ENCODE data around the gene GLB1L3. TPM values are rescaled to one million over a fixed set of nuclear protein-coding genes. Genes with fewer than 3 reads are reported as not detected.

GLB1L3 gene
- polyA plus RNA-seq, 1 donor (not counting 4 experiments of a cell fraction or from before 2014, with no cell fraction given), result 3.0 TPM

DNA sequence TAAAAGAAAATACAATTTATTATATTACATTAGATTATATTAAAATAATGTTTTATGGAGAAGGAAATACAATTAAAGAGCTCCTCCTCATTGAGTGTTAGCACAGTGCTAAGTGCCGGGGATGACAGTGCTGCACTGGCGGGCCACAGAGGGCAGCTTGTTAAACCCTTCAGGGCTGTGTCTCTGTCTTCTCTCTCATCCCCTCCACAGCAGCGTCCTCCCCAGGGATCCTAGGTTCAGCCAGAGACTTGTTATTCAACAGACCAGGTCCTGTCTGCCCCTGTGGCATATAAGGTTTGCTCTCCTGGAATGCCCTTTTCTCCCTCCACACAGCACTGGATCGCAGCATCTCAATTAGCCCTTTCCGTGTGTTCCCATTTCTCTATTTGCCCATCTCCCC lies 37.2 kb upstream of the GLB1L3 start:
- FAIRE-seq (no peak), DNase-seq (ENCODE audit: low read depth, low spot score) (no peak)
- Histone ChIP-seq H3K36me3 (ENCODE audit: control insufficient read depth in 2 of 2, extremely low read depth in 1 of 2, insufficient read depth in 2 of 2, low read length in 2 of 2) (peaks cover 20 to 37% of the 10 kb centered on the region in 2 experiments), H3K4me1 (ENCODE audit: control insufficient read depth, extremely low read depth, insufficient read depth, low read length) (peaks cover 2% of the 10 kb centered on the region), H4K20me1 (ENCODE audit: control insufficient read depth, extremely low read depth, insufficient read depth, low read length) (no peaks in the 10 kb centered on the region), H3K27me3 (ENCODE audit: control insufficient read depth, extremely low read depth, insufficient read depth, low read length) (no peaks in the 10 kb centered on the region), H3K4me3 (ENCODE audit: control insufficient read depth in 2 of 3, extremely low read depth in 1 of 3, insufficient read depth in 2 of 3, low read depth in 1 of 3, low read length in 3 of 3) (no peak overlapping the region), H3K9ac (ENCODE audit: control insufficient read depth, extremely low read depth, insufficient read depth, low read length) (no peak overlapping the region), H2AFZ (ENCODE audit: control insufficient read depth, low read length) (no peak overlapping the region), H3K79me2 (ENCODE audit: control insufficient read depth, insufficient read depth, low read length) (peaks cover 5% of the 10 kb centered on the region), H3K9me3 (ENCODE audit: control insufficient read depth, low read depth, low read length) (no peaks in the 10 kb centered on the region), H3K9me1 (ENCODE audit: control insufficient read depth, extremely low read depth, insufficient read depth, low read length) (no peaks in the 10 kb centered on the region), H3K27ac (ENCODE audit: control insufficient read depth, insufficient read depth, low read length) (no peak overlapping the region), H3K4me2 (ENCODE audit: control insufficient read depth, extremely low read depth, insufficient read depth, low read depth, low read length) (no peak overlapping the region)
- dilution Hi-C loops (cut with MboI; ENCODE audit: extremely low pct_ligation_motif_present, low sequenced_read_pairs), result no loop called here
- TF ChIP-seq, protein P1, sequence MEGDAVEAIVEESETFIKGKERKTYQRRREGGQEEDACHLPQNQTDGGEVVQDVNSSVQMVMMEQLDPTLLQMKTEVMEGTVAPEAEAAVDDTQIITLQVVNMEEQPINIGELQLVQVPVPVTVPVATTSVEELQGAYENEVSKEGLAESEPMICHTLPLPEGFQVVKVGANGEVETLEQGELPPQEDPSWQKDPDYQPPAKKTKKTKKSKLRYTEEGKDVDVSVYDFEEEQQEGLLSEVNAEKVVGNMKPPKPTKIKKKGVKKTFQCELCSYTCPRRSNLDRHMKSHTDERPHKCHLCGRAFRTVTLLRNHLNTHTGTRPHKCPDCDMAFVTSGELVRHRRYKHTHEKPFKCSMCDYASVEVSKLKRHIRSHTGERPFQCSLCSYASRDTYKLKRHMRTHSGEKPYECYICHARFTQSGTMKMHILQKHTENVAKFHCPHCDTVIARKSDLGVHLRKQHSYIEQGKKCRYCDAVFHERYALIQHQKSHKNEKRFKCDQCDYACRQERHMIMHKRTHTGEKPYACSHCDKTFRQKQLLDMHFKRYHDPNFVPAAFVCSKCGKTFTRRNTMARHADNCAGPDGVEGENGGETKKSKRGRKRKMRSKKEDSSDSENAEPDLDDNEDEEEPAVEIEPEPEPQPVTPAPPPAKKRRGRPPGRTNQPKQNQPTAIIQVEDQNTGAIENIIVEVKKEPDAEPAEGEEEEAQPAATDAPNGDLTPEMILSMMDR (optimal IDR thresholded peaks at IDR 0.05 in 1 of 3, IDR thresholded peaks at IDR 0.05 in 1 of 3, conservative IDR thresholded peaks at IDR 0.05 in 1 of 3; ENCODE audit: extremely low read depth in 1 of 3, insufficient read depth in 2 of 3, low read length in 3 of 3), result no peak
- no peak for TF ChIP-seq EZH2 (IDR thresholded peaks at IDR 0.05; ENCODE audit: low read length)

DNA sequence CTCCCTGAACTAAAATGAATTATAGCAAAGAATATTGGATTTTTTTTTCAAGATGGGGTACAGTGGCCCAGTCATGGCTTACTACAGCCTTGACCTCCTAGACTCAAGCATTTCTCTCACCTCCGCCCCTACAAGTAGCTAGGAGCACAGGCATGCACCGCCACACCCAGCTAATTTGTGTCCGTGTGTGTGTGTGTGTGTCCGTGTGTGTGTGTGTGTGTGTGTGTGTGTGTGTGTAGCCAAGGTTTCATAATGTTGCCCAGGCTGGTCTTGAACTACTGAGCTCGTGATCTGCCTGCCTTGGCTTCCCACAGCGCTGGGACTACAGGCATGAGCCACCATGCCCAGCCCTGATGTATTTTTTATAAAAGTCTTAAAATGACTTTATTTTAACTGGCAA lies 35.6 kb upstream of the GLB1L3 start:
- Histone ChIP-seq H3K9me3 (ENCODE audit: control insufficient read depth, low read depth, low read length) (no peaks in the 10 kb centered on the region), H3K4me3 (ENCODE audit: control insufficient read depth in 2 of 3, extremely low read depth in 1 of 3, insufficient read depth in 2 of 3, low read depth in 1 of 3, low read length in 3 of 3) (no peak overlapping the region), H2AFZ (ENCODE audit: control insufficient read depth, low read length) (no peak overlapping the region), H3K9ac (ENCODE audit: control insufficient read depth, extremely low read depth, insufficient read depth, low read length) (no peak overlapping the region), H3K27ac (ENCODE audit: control insufficient read depth, insufficient read depth, low read length) (no peak overlapping the region), H4K20me1 (ENCODE audit: control insufficient read depth, extremely low read depth, insufficient read depth, low read length) (no peaks in the 10 kb centered on the region), H3K4me1 (ENCODE audit: control insufficient read depth, extremely low read depth, insufficient read depth, low read length) (peaks cover 2% of the 10 kb centered on the region), H3K4me2 (ENCODE audit: control insufficient read depth, extremely low read depth, insufficient read depth, low read depth, low read length) (no peak overlapping the region), H3K27me3 (ENCODE audit: control insufficient read depth, extremely low read depth, insufficient read depth, low read length) (no peaks in the 10 kb centered on the region), H3K9me1 (ENCODE audit: control insufficient read depth, extremely low read depth, insufficient read depth, low read length) (no peaks in the 10 kb centered on the region), H3K79me2 (ENCODE audit: control insufficient read depth, insufficient read depth, low read length) (no peaks in the 10 kb centered on the region), H3K36me3 (ENCODE audit: control insufficient read depth in 2 of 2, extremely low read depth in 1 of 2, insufficient read depth in 2 of 2, low read length in 2 of 2) (peaks cover 27 to 39% of the 10 kb centered on the region in 2 experiments)
- DNase-seq (ENCODE audit: low read depth, low spot score), result no peak
- TF ChIP-seq, protein P1 (optimal IDR thresholded peaks at IDR 0.05 in 1 of 3, IDR thresholded peaks at IDR 0.05 in 1 of 3, conservative IDR thresholded peaks at IDR 0.05 in 1 of 3; ENCODE audit: extremely low read depth in 1 of 3, insufficient read depth in 2 of 3, low read length in 3 of 3), result no peak
- TF ChIP-seq EZH2 (IDR thresholded peaks at IDR 0.05; ENCODE audit: low read length), result no peak
- dilution Hi-C loops (cut with MboI; ENCODE audit: extremely low pct_ligation_motif_present, low sequenced_read_pairs), result no loop called here
- FAIRE-seq, result no peak

Measured in keratinocyte (primary cell).